H9 (cell line): Measurements from ENCODE around the gene FBLN1. TPM values are rescaled to one million over a fixed set of nuclear protein-coding genes. Genes with fewer than 3 reads are reported as not detected.

Experiments
- DNase-seq: peaks from one replicate; pipeline ENCODE4 v3.0.0-alpha.2; 2017
- H2AFZ ChIP-seq: one replicate; pipeline ENCODE4 v1.6.1; 2013; ENCODE audit warnings: mild to moderate bottlenecking, low read length, control low read depth, moderate library complexity
- H2AK5ac ChIP-seq: 2 replicates; pipeline ENCODE4 v1.6.1; 2013; ENCODE audit warnings: low read length, control low read depth, mixed read lengths; ENCODE audit not compliant: insufficient read length
- H2BK120ac ChIP-seq: one replicate; pipeline ENCODE4 v1.6.1; 2013; ENCODE audit warnings: low read depth, mild to moderate bottlenecking, low read length, control low read depth, inconsistent platforms; ENCODE audit not compliant: poor library complexity, severe bottlenecking
- H2BK12ac ChIP-seq: 2 replicates; pipeline ENCODE4 v1.6.1; 2013; ENCODE audit warnings: low read length, control low read depth, mixed read lengths, low read depth; ENCODE audit not compliant: insufficient read length
- H2BK15ac ChIP-seq: 2 replicates; pipeline ENCODE4 v1.6.1; 2013; ENCODE audit warnings: low read depth, low read length, control low read depth
- H2BK20ac ChIP-seq: one replicate; pipeline ENCODE4 v1.6.1; 2013; ENCODE audit warnings: low read depth, mild to moderate bottlenecking, low read length, control low read depth, inconsistent platforms; ENCODE audit not compliant: poor library complexity, severe bottlenecking
- H2BK5ac ChIP-seq: 2 replicates; pipeline ENCODE4 v1.6.1; 2013; ENCODE audit warnings: low read length, control low read depth, mixed read lengths; ENCODE audit not compliant: insufficient read length
- H3K14ac ChIP-seq: 2 replicates; pipeline ENCODE4 v1.6.1; 2013; ENCODE audit warnings: low read length, control low read depth; ENCODE audit not compliant: insufficient read depth
- H3K18ac ChIP-seq: 2 replicates; pipeline ENCODE4 v1.6.1; 2013; ENCODE audit warnings: low read depth, mild to moderate bottlenecking, mixed read lengths, low read length, control low read depth; ENCODE audit not compliant: insufficient read length
- H3K23ac ChIP-seq: 2 replicates; pipeline ENCODE4 v1.6.1; 2013; ENCODE audit warnings: low read length, control low read depth, mixed read lengths, low read depth; ENCODE audit not compliant: insufficient read length
- H3K23me2 ChIP-seq: 2 replicates; pipeline ENCODE4 v1.6.1; 2013; ENCODE audit warnings: low read depth, mild to moderate bottlenecking, mixed read lengths, low read length, control low read depth; ENCODE audit not compliant: insufficient read length, poor library complexity, severe bottlenecking
- H3K27ac ChIP-seq: 2 replicates; pipeline ENCODE4 v1.5.1; 2013; ENCODE audit warnings: low read length, control low read depth, mixed read lengths, low read depth; ENCODE audit not compliant: insufficient read length
- H3K27me3 ChIP-seq: 2 replicates; pipeline ENCODE4 v1.6.1; 2013; ENCODE audit warnings: low read length, control low read depth, inconsistent platforms; ENCODE audit not compliant: insufficient read depth
- H3K4ac ChIP-seq: 2 replicates; pipeline ENCODE4 v1.6.1; 2013; ENCODE audit warnings: low read depth, mild to moderate bottlenecking, control low read depth, inconsistent platforms, low read length, moderate library complexity
- H3K4me1 ChIP-seq: 2 replicates; pipeline ENCODE4 v1.6.1; 2013; ENCODE audit warnings: low read length, control low read depth, inconsistent platforms; ENCODE audit not compliant: insufficient read depth
- H3K4me2 ChIP-seq: 2 replicates; pipeline ENCODE4 v1.6.1; 2013; ENCODE audit warnings: low read length, control low read depth, mixed read lengths; ENCODE audit not compliant: insufficient read length, insufficient read depth
- H3K56ac ChIP-seq: 2 replicates; pipeline ENCODE4 v1.6.1; 2013; ENCODE audit warnings: low read depth, mild to moderate bottlenecking, mixed read lengths, low read length, control low read depth; ENCODE audit not compliant: insufficient read length
- H3K79me1 ChIP-seq: 2 replicates; pipeline ENCODE4 v1.6.1; 2013; ENCODE audit warnings: low read depth, mild to moderate bottlenecking, moderate library complexity, low read length, control low read depth, inconsistent platforms; ENCODE audit not compliant: insufficient read depth, poor library complexity, severe bottlenecking
- H3K79me2 ChIP-seq: 2 replicates; pipeline ENCODE4 v1.6.1; 2013; ENCODE audit warnings: low read length, control low read depth, inconsistent platforms; ENCODE audit not compliant: insufficient read depth
- H3K9ac ChIP-seq: 2 replicates; pipeline ENCODE4 v1.6.1; 2013; ENCODE audit warnings: low read length, control low read depth, mixed read lengths; ENCODE audit not compliant: insufficient read length; ENCODE audit errors: extremely low read depth
- H3K9me3 ChIP-seq: one replicate; pipeline ENCODE4 v1.6.1; 2013; ENCODE audit warnings: low read depth, low read length, inconsistent platforms; ENCODE audit not compliant: control insufficient read depth
- H3T11ph ChIP-seq: one replicate; pipeline ENCODE4 v1.6.1; 2013; ENCODE audit warnings: mild to moderate bottlenecking, low read length, control low read depth, inconsistent platforms
- H4K20me1 ChIP-seq: one replicate; pipeline ENCODE4 v1.6.1; 2013; ENCODE audit not compliant: control insufficient read depth, insufficient read length, insufficient read depth
- H4K5ac ChIP-seq: 2 replicates; pipeline ENCODE4 v1.6.1; 2013; ENCODE audit warnings: low read depth, mild to moderate bottlenecking, mixed read lengths, low read length, control low read depth; ENCODE audit not compliant: insufficient read length
- H4K8ac ChIP-seq: replicated peaks from 2 replicates; pipeline ENCODE4 v1.6.1; 2013; ENCODE audit warnings: low read length, control low read depth, mixed read lengths, low read depth; ENCODE audit not compliant: insufficient read length
- H4K91ac ChIP-seq: 2 replicates; pipeline ENCODE4 v1.6.1; 2013; ENCODE audit warnings: low read depth, mild to moderate bottlenecking, moderate library complexity, mixed read lengths, low read length, control low read depth; ENCODE audit not compliant: insufficient read length
- H3K27ac Mint-ChIP-seq, 3 experiments: 2 replicates in 2 of 3; 3 replicates in 1 of 3; pipeline ENCODE4 v1.8.0; 2020 to 2021; ENCODE audit warnings: mixed read lengths in 3 of 3, mild to moderate bottlenecking in 1 of 3, moderate library complexity in 1 of 3
- H3K27me3 Mint-ChIP-seq: 2 replicates; pipeline ENCODE4 v1.8.0; 2021; ENCODE audit warnings: low read depth, mild to moderate bottlenecking, moderate library complexity, mixed read lengths
- H3K36me3 Mint-ChIP-seq, 3 experiments: 2 replicates in 2 of 3; 3 replicates in 1 of 3; pipeline ENCODE4 v1.8.0; 2020 to 2021; ENCODE audit warnings: low read depth in 3 of 3, mixed read lengths in 3 of 3; ENCODE audit not compliant: insufficient read depth in 1 of 3
- H3K4me1 Mint-ChIP-seq, 2 experiments: 2 replicates each; pipeline ENCODE4 v1.8.0; 2020; ENCODE audit warnings: mixed read lengths in 2 of 2
- H3K4me3 Mint-ChIP-seq, 2 experiments: 2 replicates in 1 of 2; 3 replicates in 1 of 2; pipeline ENCODE4 v1.8.0; 2020 to 2021; ENCODE audit warnings: mild to moderate bottlenecking in 2 of 2, mixed read lengths in 2 of 2, moderate library complexity in 1 of 2
- H3K9me3 Mint-ChIP-seq, 2 experiments: 2 replicates in 1 of 2; 3 replicates in 1 of 2; pipeline ENCODE4 v1.8.0; 2020; ENCODE audit warnings: mild to moderate bottlenecking in 2 of 2, mixed read lengths in 2 of 2, moderate library complexity in 1 of 2
- WGBS: extraction: QIAGEN DNeasy Blood & Tissue Kit; methylation state at CpG from one replicate; pipeline ENCODE4 v1.1.7; 2013; ENCODE audit warnings: missing lambda C conversion rate, low lambda C conversion rate, mixed read lengths; ENCODE audit not compliant: insufficient read length; ENCODE audit errors: extremely low coverage; 5-methylcytosine and 5-hydroxymethylcytosine counted together
- total RNA-seq: library from RNA; stranded (reverse); gene quantifications from 2 replicates; pipeline ENCODE4 v1.2.1, GENCODE V29; 2021
- TF ChIP-seq, protein P1 (sequence below): fragments of 200-600 bp; sonication (generic); conservative IDR thresholded peaks from 3 replicates; pipeline ENCODE4 v1.8.0; 2021; ENCODE audit warnings: antibody characterized with exemption, mild to moderate bottlenecking

The FBLN1 gene
- total RNA-seq, 1 experiment from 2014 or later: 140 TPM

DNA sequence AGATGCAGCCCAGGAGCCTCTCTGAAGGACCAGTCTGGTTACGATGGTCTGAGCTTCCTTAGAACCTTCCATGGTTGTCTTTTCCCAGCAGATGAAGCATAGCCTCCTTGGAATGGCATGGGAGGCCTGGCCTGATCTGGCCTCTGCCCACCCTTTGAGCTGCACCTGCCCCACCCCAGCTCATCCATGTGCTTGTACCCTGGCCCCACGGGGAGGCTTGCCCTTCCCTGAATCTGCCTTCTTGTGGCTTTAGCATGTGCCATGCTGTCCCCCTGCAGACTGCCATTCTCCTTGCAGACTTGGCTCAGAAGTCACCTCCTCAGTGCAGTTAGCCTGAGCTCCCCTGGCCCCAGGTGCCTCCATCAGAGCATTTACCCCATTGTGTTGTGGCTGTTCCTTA is 62.5 kb downstream of the FBLN1 start:
- Histone ChIP-seq H3K56ac (no peak overlapping the region), H2BK12ac (no peak overlapping the region), H4K91ac (no peak overlapping the region), H3K79me1 (no peaks in the 10 kb centered on the region), H3K4me2 (no peak overlapping the region), H2BK20ac (no peak overlapping the region), H3K23me2 (no peaks in the 10 kb centered on the region), H3K79me2 (no peaks in the 10 kb centered on the region), H2AFZ (no peak overlapping the region), H3K23ac (no peak overlapping the region), H3K27me3 (no peaks in the 10 kb centered on the region), H3K9me3 (peaks cover 3% of the 10 kb centered on the region), H4K5ac (no peak overlapping the region), H2BK5ac (no peak overlapping the region), H4K8ac (no peak overlapping the region), H3K9ac (no peak overlapping the region), H3K18ac (no peak overlapping the region), H2AK5ac (no peak overlapping the region), H2BK120ac (no peak overlapping the region), H3K14ac (no peak overlapping the region), H3K4me1 (no peaks in the 10 kb centered on the region), H3K4ac (no peak overlapping the region), H3K27ac (no peak overlapping the region), H3T11ph (no peak overlapping the region), H4K20me1 (no peaks in the 10 kb centered on the region), H2BK15ac (no peak overlapping the region)
- Mint-ChIP-seq H3K4me1 (peaks cover 17 to 19% of the 10 kb centered on the region in 2 experiments), H3K27ac (peak overlapping the region in 2 of 3 experiments; percentile 10 to 63; a peak in 1 of 7 replicates), H3K4me3 (no peak overlapping the region), H3K36me3 (peaks cover 49 to 53% (median 51%) of the 10 kb centered on the region in 3 experiments), H3K9me3 (peaks cover 14 to 30% of the 10 kb centered on the region in 2 experiments), H3K27me3 (peaks cover 1% of the 10 kb centered on the region)
- no CpG with 5 or more reads among the region's 2 CpGs for WGBS
- TF ChIP-seq, protein P1, sequence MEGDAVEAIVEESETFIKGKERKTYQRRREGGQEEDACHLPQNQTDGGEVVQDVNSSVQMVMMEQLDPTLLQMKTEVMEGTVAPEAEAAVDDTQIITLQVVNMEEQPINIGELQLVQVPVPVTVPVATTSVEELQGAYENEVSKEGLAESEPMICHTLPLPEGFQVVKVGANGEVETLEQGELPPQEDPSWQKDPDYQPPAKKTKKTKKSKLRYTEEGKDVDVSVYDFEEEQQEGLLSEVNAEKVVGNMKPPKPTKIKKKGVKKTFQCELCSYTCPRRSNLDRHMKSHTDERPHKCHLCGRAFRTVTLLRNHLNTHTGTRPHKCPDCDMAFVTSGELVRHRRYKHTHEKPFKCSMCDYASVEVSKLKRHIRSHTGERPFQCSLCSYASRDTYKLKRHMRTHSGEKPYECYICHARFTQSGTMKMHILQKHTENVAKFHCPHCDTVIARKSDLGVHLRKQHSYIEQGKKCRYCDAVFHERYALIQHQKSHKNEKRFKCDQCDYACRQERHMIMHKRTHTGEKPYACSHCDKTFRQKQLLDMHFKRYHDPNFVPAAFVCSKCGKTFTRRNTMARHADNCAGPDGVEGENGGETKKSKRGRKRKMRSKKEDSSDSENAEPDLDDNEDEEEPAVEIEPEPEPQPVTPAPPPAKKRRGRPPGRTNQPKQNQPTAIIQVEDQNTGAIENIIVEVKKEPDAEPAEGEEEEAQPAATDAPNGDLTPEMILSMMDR: no peak
- no peak for DNase-seq
